ENCODE data around the gene TSSC4. TPM values are rescaled to one million over a fixed set of nuclear protein-coding genes. Genes with fewer than 3 reads are reported as not detected.
A peak's percentile ranks its signal among the peaks of the same experiment; 100 is the strongest.
"Not testable (repeated sequence)": the region's sequence is repeated elsewhere in the genome, so short reads cannot be mapped to it uniquely, and the experiment has no call there.

Gene TSSC4
- 20.8 and 34.9 TPM in 2 replicates for total RNA-seq (2014; rRNA removed; shearing (Covaris generic))

DNA sequence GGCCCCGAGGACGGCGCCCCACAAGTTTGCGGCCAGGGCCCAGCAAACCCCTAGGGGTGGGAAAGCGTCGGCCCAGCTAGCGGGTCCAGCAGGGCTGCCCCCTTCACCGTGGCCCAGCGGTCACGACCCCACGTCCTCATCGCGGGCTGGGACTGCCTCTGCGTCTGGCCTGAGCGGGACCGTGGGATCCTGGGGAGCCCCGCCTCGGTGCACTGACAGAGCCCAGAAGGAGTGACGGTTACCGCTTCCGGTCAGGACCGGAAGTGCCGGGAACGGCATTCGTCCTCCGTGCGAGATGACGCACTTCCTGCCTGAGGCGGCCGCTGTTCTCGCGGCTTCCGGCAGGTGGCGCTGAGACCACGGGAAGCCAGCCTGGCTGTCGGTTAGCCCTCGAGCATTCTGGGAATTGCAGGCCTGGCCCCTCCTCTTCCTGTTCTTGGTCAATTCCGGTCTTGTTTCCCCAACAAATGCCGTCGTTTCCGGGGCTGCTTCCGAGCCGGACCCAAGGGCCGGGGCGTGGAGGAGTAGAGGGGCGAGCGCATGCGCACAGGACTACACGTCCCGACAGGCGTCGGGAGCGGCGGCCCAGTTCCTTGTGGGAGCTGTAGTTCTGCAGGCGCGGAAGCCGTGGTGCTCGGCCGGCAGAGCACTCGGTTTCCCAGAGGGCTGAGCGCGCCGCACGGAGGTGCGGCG lies at the start of gene TSSC4:
Gene TSSC4, plus strand, starts transcription at position 682 of the 693 bp plus-strand sequence. CDS start 1,884 bp downstream, outside the sequence.
- DNase-seq (ENCODE audit: low read depth) = peak; percentile 100

DNA sequence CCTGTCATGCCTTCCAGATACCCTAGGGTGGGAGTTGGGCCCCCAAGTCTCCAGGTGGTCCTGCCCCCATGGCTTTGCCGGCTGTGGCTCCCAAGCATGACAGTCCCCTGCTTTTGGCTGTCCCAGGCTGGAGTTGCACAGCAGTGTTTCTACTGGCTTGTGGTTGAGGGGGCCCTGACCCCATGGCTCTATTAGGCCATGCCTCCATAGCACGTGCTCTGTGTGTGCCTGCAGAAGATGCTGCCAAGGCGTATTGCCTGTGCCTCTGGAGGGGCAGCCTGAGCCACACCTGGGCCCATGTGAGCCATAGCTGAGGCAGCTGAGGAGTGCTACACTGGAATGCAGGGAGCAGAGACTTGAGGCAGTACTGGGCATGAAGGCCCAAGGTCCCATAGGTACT lies 48.8 kb upstream of the TSSC4 start:
- no peak for DNase-seq (ENCODE audit: low read depth)

DNA sequence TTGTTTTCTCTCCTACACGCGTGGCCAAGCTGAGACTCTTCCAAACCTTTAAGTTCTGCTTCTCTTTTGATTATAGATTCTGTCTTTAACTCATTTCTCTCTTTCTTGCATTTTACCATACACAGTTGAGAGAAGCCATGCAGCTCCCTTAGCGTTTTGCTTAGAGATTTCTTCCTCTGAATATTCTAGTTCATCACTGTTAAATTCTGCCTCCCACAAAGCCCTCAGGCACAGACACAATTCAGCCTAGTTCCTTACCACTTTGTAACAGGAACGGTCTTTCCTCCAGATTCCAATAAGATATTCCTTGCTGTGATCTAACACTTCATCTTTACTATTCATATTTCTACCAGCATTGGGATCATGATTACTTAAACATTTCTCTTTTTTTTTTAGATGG lies 48.1 kb upstream of the TSSC4 start:
- no peak for DNase-seq (ENCODE audit: low read depth)

DNA sequence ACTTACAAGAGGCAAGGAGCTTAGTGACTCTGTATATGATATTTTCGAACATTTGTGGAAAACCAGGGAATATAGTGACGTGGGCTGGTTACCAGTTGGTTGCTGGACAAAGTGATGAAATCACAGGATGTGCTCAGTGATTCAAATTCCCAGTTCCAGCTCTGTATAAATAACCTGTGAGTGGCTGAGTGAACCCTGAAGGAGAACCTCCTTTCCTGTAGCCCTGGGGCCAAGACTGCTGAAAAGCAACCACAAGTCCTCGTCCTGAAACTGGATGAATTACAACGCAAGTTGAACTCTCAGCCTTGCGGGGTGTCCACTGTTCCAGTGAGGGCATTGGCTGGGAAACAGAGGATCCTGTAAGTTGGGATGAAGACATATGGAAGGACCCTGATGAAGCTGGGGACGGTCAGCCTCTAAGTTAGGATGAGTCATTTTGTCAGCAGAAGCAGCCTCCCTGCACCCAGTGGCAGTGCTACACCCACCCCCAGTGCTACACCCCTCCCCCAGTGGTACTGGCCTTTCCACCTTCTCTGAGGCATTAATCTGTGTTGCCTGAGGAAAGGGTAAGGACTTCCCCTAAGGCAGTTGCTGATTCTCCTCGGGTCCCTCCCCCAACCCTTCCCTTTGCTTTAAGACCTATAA lies 45.4 kb upstream of the TSSC4 start:
- peak; percentile 45 for DNase-seq (ENCODE audit: low read depth)

DNA sequence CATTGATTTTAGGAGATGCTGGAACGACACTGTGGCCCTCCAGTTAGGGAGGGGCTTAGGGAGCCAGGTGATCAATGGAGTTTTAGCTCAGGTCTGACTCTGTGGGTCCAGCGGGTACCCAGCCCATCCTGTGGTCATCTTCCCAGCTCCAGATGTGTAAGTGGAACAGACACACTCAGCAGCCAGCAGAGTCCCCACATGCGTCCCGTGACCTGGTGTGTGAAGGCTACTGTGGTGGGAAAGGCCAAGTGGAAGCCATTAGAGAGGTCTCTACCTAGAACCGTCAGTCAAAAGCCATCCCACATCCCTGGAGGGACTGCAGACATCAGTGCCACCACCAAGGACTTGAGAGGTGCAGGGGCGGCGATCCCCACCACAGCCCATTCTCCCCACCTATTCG lies 43.3 kb upstream of the TSSC4 start:
- DNase-seq (ENCODE audit: low read depth) = no peak

DNA sequence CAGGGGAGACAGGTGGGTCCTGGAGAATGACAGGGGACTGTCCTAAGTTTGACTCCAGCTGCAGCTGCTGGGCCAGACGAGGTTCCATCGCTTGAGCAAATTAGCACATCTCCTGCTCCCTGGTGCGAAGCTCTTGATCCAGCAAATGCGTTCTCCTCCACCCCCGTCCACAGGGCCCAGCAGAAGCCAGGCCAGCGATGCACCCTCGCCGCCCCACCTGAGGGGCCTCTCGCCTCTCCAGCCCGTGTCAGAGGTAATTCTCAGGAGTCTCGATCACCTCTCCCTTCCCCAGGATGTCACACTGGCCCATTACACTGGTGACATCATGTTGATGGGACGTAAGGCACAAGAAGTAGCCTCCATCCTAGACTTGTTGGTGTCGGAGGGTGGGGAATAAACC lies 42.9 kb upstream of the TSSC4 start:
- DNase-seq (ENCODE audit: low read depth) = not testable (repeated sequence)

DNA sequence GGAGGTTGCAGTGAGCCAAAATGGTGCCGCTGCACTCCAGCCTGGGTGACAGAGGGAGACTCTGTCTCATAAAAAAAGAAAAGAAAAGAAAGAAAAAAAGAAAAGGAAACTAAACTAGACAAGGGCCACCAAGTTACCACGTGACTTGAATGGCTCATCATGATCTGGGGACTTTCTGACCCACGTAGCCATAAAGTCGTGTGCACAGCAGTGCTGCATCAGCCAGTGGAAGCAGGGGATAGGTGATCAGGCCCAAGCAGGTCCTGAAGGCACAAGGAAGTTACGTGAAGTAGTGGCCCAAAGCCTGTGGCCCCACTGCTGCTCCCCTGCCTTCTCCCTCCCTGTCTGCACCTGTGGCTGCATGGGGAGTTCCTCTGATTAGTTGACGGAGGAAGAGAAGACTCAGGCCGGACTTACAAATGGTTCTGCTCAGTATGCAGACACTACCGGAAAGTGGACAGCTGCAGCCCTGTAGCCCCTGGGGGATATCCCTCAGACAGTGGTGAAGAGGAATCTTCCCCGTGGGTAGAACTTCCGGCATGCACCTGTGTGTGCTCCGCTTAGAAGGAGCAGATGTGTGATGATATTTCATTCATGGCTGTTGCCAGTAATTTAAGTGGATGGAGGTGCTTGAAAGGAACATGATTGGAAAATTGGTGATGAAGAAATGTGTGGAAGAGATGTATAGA lies 41.7 kb upstream of the TSSC4 start:
- no peak for DNase-seq (ENCODE audit: low read depth)

DNA sequence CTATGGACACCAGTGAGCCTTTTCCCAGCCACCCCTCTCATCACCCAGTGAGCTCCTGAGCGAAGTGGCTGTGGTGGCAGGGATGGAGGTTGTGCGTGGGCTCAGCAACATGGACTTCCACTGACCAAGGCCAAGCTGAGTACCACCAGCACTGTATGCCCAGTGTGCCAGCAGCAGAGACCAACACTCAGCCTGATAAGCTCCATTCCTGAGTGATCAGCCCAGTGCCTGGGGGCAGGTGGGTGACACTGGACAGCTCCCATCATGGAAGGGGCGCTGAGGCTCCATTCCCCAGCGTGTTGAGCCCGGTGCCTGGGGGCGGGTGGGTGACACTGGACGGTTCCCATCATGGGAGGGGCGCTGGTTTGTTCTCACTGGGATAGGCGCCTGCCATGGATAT lies 41.0 kb upstream of the TSSC4 start:
- no peak for DNase-seq (ENCODE audit: low read depth)

DNA sequence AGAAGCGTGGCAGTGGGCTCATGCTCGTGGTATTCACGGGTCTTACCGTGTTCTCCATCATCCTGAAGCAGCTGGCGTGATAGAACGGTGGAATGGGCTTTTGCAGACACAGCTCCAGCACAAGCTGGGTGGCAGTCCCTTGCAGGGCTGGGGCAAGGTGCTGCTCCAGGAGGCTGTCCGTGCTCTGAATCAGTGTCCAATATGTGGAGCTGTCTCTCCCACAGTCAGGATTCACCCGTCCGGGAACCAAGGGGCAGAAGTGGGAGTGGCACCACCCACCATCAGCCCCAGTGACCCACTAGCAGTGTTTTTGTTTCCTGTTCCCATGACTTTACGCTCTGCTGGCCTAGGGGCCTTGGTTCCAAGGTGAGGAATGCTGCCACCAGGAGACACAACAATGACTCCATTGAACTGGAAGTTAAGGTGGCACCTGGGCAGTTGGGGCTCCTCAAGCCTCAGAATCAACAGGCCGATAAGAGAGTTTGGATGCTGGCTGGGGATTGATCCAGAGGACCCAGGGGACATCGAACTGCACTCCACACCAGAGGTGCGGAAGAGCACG lies 40.4 kb upstream of the TSSC4 start:
- no peak for DNase-seq (ENCODE audit: low read depth)

DNA sequence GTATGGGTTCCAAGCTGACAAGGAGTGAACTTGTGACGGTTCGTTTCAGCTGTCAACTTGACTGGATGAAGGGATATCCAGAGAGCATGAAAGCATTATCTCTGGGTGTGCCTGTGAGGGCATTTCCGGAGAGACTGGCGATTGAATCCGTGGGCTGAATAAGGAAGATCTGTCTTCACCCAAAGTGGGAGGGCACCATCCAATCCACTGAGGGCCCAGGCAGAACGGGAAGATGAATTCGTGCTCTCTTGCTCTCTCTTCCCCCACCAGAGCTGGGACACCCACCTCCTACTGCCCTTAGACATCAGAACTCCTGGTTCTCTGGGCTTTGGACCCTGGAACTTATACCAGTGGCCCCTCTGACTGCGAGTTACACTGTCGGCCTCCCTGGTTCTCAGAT lies 39.0 kb upstream of the TSSC4 start:
- DNase-seq (ENCODE audit: low read depth) = no peak

DNA sequence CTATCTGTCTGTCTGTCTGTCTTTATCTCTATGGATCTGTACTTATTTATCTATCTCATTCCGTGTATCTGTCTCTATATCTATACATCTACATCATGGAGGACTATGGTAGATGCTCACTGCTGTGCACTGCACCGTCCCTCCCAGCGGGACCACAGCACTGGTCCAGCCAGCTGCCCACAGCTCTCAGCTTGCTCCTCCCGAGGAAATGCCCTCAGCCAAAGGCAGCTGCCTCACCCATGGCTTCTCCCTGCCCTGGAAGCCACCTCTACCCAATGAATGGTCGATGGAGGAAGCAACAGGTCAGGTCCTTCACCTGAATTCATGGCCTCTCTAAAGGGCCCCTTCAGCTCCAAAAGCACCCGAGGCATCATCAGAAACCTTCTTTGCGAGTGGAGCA lies 38.1 kb upstream of the TSSC4 start:
- no peak for DNase-seq (ENCODE audit: low read depth)

DNA sequence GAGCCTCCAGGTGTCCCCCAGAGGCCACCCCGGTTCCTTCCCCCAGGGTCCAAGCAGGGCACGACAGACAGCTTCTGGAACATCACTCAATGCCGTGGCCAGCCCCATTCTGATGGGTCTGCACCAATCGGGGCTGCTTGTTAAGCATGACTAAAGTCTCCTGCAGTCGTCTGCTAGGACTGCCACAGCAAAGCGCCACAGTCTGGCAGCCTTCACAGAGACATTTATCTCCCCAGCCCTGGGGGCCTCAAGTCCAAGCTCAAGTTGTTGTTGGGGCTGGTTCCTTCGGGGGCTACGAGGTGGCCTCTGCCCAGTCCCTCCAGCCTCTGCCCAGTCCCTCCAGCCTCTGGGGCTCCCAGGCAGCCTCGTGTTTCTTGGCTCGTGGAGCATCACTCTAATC lies 37.4 kb upstream of the TSSC4 start:
- no peak for DNase-seq (ENCODE audit: low read depth)

DNA sequence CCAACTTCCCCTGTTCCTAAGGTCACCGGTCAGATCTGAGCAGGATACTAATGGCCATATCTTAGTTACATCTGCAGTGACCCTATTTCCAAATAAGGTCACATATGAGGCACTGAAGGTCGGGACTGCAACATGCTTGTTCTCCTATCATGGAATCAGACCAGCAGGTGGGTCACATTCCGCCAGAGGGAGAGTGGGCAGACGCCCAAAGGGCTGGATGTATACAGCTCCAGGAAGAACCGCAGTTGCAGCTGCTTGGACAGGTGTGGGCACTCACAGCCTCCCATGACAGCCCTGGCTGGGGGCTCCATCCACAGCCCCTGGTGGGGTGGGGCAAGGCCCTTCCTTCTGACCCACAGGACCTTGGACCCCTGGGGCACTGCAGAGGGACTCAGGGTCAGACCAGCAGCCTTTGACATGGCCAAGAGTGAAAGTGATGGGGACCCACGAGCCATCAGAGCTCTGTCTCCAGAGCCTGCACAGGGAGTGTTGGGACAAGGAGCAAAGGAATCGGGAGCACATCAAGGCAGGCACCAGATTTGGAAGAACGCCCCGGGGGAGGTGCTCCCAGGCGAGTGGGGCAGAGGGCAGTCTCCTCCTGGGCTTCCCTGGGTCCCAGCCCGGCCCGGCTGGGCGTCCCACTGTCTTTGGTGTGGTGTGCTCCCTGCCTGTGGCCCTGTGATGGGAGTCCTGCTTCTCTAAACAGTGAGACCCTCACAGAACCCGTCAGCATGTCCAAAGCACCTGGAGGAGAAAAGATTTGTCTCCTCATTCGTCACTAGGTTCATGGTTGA lies 36.8 kb upstream of the TSSC4 start:
- DNase-seq (ENCODE audit: low read depth) = no peak

DNA sequence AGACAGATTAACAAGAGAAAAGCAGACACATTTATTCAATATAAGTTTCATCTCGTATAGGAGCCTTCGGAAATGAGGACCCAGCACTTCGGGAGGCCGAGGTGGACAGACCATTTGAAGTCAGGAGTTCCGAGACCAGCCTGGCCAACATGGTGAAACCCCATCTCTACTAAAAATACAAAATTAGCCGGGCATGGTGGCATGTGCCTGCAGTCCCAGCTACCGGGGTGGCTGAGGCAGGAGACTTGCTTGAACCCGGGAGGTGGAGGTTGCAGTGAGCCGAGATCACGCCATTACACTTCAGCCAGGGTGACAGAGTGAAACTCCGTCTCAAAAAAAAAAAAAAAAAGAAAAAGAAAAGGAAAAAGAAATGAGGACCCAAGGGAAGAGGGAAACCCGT lies 36.2 kb upstream of the TSSC4 start:
- DNase-seq (ENCODE audit: low read depth) = not testable (repeated sequence)

DNA sequence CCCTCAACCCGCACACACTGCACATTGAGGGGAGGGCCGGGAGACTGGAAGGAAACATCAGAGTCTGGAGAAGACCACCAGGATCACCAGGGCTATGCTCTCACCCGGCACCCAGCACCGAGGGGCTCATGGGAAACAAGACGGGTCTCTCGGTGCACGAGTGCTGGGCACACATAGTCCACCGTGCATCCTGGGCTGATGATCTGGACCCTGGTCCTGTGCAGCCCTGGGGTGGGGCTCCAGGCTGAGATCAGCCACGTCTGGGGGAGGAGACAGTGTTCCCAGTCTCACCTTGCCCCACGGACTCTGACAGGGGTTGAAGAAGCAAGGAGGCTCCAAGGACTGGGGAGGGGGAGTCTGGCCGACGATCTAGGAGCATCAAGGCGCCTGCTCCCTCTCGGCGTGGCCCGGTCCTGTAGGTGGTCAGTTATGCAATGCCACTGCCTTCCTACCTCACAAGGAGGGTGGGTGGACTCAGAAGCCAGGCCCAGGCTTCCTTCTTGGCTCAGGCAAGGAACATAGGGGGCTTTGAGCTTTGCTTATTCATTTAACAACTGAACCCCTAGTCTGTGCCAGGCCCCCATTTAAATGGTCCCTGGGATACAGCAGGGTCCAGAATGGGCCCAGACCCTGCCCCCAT lies 34.9 kb upstream of the TSSC4 start:
- no peak for DNase-seq (ENCODE audit: low read depth)

DNA sequence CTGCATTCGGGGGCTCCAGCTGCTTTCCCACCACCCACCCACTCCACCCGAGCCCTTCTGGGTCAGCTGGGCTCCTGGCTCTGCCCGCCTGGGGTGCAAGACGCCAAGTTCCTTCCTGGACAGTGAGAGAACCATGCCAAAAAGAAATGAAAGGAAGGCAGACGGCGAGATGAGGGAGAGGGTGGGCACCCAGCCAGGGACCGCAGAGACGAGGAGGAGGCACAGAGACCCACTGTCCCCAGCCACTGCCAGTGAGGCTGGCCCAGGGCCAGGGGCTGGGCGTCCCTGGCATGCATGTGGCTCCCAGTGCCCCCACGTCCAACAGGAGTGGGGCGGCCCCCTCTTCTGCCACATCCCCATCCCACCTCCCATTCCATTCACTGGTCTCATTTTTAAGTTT lies 34.3 kb upstream of the TSSC4 start:
- DNase-seq (ENCODE audit: low read depth) = peak; percentile 27

DNA sequence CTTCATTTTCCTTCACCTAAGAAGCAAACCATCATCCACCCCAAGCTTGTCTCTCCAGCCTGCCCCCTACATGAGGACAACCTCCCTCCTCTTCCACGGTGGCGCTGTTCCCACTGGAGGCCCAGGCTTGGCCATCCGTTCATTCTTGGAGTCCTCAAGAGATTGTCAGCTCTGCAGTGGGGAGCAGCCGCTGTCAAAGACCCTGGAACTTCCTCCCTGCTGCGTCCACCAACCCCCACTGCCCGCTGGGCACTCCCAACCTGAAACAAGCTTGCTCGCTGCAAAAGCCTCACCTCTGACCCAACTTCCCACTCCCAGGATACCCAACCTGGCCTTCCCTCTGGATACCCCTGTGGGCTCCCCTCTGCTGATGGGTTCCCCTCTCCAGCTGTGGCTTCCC lies 33.8 kb upstream of the TSSC4 start:
- no peak for DNase-seq (ENCODE audit: low read depth)

DNA sequence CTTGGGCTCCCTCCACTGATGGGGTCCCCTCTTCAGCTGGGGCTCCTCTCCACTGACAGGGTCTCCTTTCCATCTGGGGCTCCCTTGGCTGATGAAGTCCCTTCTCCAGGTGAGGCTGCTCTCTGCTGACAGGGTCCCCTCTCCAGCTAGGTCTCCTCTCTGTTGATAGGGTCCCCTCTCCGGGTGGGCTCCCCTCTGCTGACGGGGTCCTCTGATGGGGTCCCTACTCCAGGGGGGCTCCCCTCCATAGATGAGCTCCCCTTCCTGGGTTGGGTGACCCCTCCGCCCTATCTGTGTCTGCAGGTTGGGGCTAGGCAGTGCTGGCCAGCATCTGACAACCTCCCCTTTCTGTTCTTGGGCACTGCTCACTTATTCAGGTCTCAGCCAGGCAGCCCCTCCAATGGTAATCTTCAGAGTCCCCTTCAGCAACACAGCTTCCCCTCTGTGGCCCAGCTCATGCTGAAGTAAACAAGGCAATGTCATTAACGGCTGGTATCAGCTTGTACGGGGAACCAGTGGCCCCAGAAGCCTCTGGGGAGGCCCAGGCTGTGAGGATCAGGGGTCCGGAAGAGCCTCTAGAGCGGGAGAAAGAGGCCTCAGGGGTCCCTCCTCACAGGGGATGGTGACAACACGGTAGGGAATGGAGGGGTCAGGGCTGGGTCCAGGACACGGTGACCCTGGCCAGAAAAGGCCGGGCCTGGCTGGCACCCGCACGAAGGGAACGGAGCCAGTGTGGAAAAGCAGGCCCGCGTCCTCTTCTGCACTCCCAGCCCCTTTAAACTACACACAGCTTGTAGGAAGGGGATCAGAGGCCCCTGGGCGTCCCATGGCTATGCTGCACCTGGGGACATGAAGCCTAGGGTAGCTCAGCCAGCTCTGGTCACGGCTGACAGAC lies 33.0 kb upstream of the TSSC4 start:
- no peak for DNase-seq (ENCODE audit: low read depth)

DNA sequence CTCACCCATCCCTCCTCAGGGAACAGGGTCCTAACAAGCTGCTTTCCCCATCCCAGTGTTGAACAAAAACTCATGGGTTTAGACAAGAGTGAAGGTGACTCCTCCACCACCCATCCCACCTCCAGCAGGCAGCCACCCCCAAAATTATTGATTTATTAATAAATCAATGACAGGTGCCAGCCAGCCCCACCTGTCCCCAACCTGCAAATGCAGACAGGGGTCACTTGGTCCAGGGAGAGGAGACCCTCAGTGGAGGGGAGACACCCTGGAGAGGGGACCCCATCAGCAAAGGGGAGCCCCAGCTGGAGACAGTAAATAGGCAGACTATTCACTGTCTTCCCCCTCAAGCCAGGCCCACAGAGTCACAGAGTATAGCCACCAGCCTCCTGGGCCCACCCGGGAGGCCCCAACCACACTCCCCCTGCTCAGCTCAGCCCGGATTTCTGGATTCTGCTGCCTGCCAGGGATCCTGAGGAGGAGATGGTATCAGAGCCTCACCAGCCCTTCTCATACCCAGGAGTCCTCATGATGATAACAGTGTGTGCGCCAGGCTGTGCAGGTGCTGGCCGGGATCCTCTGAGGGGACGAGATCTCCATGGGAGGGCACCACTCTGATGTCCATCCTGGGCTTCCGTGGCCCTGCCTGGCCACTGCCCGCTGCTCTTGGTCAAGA lies 32.2 kb upstream of the TSSC4 start:
- no peak for DNase-seq (ENCODE audit: low read depth)

DNA sequence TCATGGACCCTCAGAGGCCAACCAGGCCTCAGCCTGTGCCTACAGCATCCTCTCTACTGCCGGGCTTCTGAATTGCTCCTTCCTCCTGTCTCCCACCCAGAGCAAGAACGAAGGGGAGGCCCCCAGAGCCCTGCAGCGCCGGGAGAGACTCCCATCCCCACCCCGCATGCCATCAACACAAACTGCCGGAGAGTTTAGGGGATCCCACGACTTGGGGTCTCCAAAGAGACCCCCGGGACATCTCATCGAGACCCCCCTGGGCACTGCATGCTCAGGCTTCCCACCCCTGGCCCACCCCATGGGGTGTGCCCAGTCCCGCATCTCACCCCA lies 31.7 kb upstream of the TSSC4 start:
- no peak for DNase-seq (ENCODE audit: low read depth)
